ENCODE measurements around the gene IQCH.

The IQCH gene

GRCh38 chr15:67505675-67506572 is 251.3 kb downstream of the IQCH start:
- no peak for DNase-seq (ENCODE audit: low spot score)

- no peak for DNase-seq (ENCODE audit: low spot score)
Measured at GRCh38 chr15:67506775-67507747, 252.5 kb downstream of the IQCH start.

- no peak for DNase-seq (ENCODE audit: low spot score)
Measured at GRCh38 chr15:67508407-67508806, 253.8 kb downstream of the IQCH start.

- DNase-seq (ENCODE audit: low spot score): no peak
Measured at GRCh38 chr15:67509918-67510317, 255.3 kb downstream of the IQCH start.

- peak; percentile 65 for DNase-seq (ENCODE audit: low spot score)
Measured at GRCh38 chr15:67510597-67511190, 256.1 kb downstream of the IQCH start.

GRCh38 chr15:67511606-67512005 is 257.0 kb downstream of the IQCH start:
- no peak for DNase-seq (ENCODE audit: low spot score)

GRCh38 chr15:67512140-67512539 is 257.6 kb downstream of the IQCH start:
- DNase-seq (ENCODE audit: low spot score): no peak

GRCh38 chr15:67512933-67513714 is 258.5 kb downstream of the IQCH start:
- no peak for DNase-seq (ENCODE audit: low spot score)

GRCh38 chr15:67515090-67515489 is 260.5 kb downstream of the IQCH start:
- no peak for DNase-seq (ENCODE audit: low spot score)

- DNase-seq (ENCODE audit: low spot score): no peak
Measured at GRCh38 chr15:67515557-67515956, 261.0 kb downstream of the IQCH start.

GRCh38 chr15:67520321-67521028 is 265.9 kb downstream of the IQCH start:
- DNase-seq (ENCODE audit: low spot score): peak; percentile 12

- peak; percentile 93 for DNase-seq (ENCODE audit: low spot score)
Measured at GRCh38 chr15:67521029-67521782, 266.6 kb downstream of the IQCH start, which contains the start of gene C15orf61. TSS of gene C15orf61 (plus strand) at chr15:67521131. CDS start at chr15:67521249, 118 bp downstream.

GRCh38 chr15:67521783-67522568 is 267.4 kb downstream of the IQCH start:
- DNase-seq (ENCODE audit: low spot score): peak; percentile 24

GRCh38 chr15:67523330-67523729 is 268.7 kb downstream of the IQCH start:
- DNase-seq (ENCODE audit: low spot score): no peak

- DNase-seq (ENCODE audit: low spot score): no peak
Measured at GRCh38 chr15:67524235-67524634, 269.6 kb downstream of the IQCH start.

- DNase-seq (ENCODE audit: low spot score): no peak
Measured at GRCh38 chr15:67528513-67528912, 273.9 kb downstream of the IQCH start.

- peak; percentile 44 for DNase-seq (ENCODE audit: low spot score)
Measured at GRCh38 chr15:67531379-67531914, 276.9 kb downstream of the IQCH start.

- DNase-seq (ENCODE audit: low spot score): no peak
Measured at GRCh38 chr15:67533873-67534272, 279.3 kb downstream of the IQCH start.

- DNase-seq (ENCODE audit: low spot score): no peak
Measured at GRCh38 chr15:67534360-67534759, 279.8 kb downstream of the IQCH start.
